Prostate gland (tissue), 2 donors: Measurements from ENCODE around the gene GOLM1.

ENCODE experiments used
- POLR2A ChIP-seq: fragments of 450-650 bp; IDR thresholded peaks from one replicate; pipeline ENCODE4 v1.6.1; 2016; ENCODE audit warnings: antibody characterized with exemption, mild to moderate bottlenecking
- POLR2AphosphoS5 ChIP-seq: sonication (generic); formaldehyde crosslinking; IDR thresholded peaks from one replicate; pipeline ENCODE4 v1.6.1; 2017; ENCODE audit warnings: antibody characterized with exemption
- TF ChIP-seq, protein P1 (sequence below), 4 experiments: fragments of 200-600 bp in 2 of 4; fragments of 450-650 bp in 2 of 4; sonication (generic) in 2 of 4; IDR thresholded peaks; 1 replicate in 3 of 4; 2 replicates in 1 of 4; pipeline ENCODE4 v1.5.1; 2016 to 2019; ENCODE audit warnings: antibody characterized with exemption in 4 of 4, mild to moderate bottlenecking in 2 of 4, moderate library complexity in 2 of 4

GRCh38 chr9:86041311-86041741 is 58.0 kb downstream of the GOLM1 start:
- TF ChIP-seq, protein P1, sequence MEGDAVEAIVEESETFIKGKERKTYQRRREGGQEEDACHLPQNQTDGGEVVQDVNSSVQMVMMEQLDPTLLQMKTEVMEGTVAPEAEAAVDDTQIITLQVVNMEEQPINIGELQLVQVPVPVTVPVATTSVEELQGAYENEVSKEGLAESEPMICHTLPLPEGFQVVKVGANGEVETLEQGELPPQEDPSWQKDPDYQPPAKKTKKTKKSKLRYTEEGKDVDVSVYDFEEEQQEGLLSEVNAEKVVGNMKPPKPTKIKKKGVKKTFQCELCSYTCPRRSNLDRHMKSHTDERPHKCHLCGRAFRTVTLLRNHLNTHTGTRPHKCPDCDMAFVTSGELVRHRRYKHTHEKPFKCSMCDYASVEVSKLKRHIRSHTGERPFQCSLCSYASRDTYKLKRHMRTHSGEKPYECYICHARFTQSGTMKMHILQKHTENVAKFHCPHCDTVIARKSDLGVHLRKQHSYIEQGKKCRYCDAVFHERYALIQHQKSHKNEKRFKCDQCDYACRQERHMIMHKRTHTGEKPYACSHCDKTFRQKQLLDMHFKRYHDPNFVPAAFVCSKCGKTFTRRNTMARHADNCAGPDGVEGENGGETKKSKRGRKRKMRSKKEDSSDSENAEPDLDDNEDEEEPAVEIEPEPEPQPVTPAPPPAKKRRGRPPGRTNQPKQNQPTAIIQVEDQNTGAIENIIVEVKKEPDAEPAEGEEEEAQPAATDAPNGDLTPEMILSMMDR (IDR thresholded peaks at IDR 0.05) = no peak
- no peak for TF ChIP-seq POLR2A
- no peak for TF ChIP-seq POLR2AphosphoS5
